Astrocyte (in vitro differentiated cells and primary cell): ENCODE results near the gene BEND5. TPM values are rescaled to one million over a fixed set of nuclear protein-coding genes. Genes with fewer than 3 reads are reported as not detected.

Experiments
- DNase-seq: peaks from one replicate; pipeline ENCODE4 v3.0.0-alpha.2; 2010; ENCODE audit warnings: low read depth
- FAIRE-seq: peaks from 2 replicates; lab custom pipeline; 2011; peaks lifted over from hg19 to GRCh38; lab: Jason Lieb, UNC
- H2AFZ ChIP-seq: 2 replicates; pipeline ENCODE4 v1.6.0; 2012; ENCODE audit warnings: low read depth, low read length, inconsistent platforms
- H3K27ac ChIP-seq: 2 replicates; pipeline ENCODE4 v1.5.1; 2011; ENCODE audit warnings: low read depth, low read length, inconsistent platforms
- H3K27me3 ChIP-seq: 2 replicates; pipeline ENCODE4 v1.6.0; 2011; ENCODE audit warnings: low read length, inconsistent platforms; ENCODE audit not compliant: insufficient read depth
- H3K36me3 ChIP-seq: 2 replicates; pipeline ENCODE4 v1.5.1; 2011; ENCODE audit warnings: low read length, inconsistent platforms; ENCODE audit not compliant: insufficient read depth
- H3K4me1 ChIP-seq: 2 replicates; pipeline ENCODE4 v1.5.1; 2011; ENCODE audit warnings: low read length, inconsistent platforms; ENCODE audit not compliant: insufficient read depth
- H3K4me2 ChIP-seq: 2 replicates; pipeline ENCODE4 v1.6.0; 2012; ENCODE audit warnings: low read length, inconsistent platforms
- H3K4me3 ChIP-seq: 2 replicates; pipeline ENCODE4 v1.5.1; 2011; ENCODE audit warnings: low read depth, mild to moderate bottlenecking, low read length, inconsistent platforms; ENCODE audit not compliant: insufficient read depth
- H3K79me2 ChIP-seq: 2 replicates; pipeline ENCODE4 v1.6.0; 2012; ENCODE audit warnings: mild to moderate bottlenecking, low read length, inconsistent platforms; ENCODE audit not compliant: insufficient read depth
- H3K9ac ChIP-seq: 2 replicates; pipeline ENCODE4 v1.6.0; 2012; ENCODE audit warnings: mild to moderate bottlenecking, low read length, inconsistent platforms
- H3K9me3 ChIP-seq: 2 replicates; pipeline ENCODE4 v1.5.1; 2012; ENCODE audit warnings: low read depth, mild to moderate bottlenecking, low read length, inconsistent platforms; ENCODE audit not compliant: insufficient read depth
- H4K20me1 ChIP-seq: 2 replicates; pipeline ENCODE4 v1.6.0; 2012; ENCODE audit warnings: low read length, inconsistent platforms; ENCODE audit not compliant: insufficient read depth
- H3K27ac Mint-ChIP-seq: one replicate; pipeline ENCODE4 v1.8.0; 2021; ENCODE audit warnings: mild to moderate bottlenecking, mixed read lengths; ENCODE audit not compliant: unreplicated experiment
- H3K27me3 Mint-ChIP-seq: one replicate; pipeline ENCODE4 v1.8.0; 2021; ENCODE audit warnings: low read depth, mixed read lengths; ENCODE audit not compliant: unreplicated experiment
- H3K36me3 Mint-ChIP-seq: one replicate; pipeline ENCODE4 v1.8.0; 2021; ENCODE audit warnings: low read depth, mixed read lengths; ENCODE audit not compliant: unreplicated experiment
- H3K4me1 Mint-ChIP-seq: one replicate; pipeline ENCODE4 v1.8.0; 2021; ENCODE audit warnings: low read depth, mixed read lengths; ENCODE audit not compliant: unreplicated experiment
- H3K4me3 Mint-ChIP-seq: one replicate; pipeline ENCODE4 v1.8.0; 2021; ENCODE audit warnings: mild to moderate bottlenecking, moderate library complexity, mixed read lengths; ENCODE audit not compliant: unreplicated experiment
- H3K9me3 Mint-ChIP-seq: one replicate; pipeline ENCODE4 v1.8.0; 2021; ENCODE audit warnings: mild to moderate bottlenecking, mixed read lengths; ENCODE audit not compliant: unreplicated experiment
- CTCF ChIP-seq: IDR thresholded peaks from 2 replicates; pipeline ENCODE4 v1.5.1; 2011; ENCODE audit warnings: low read depth, mild to moderate bottlenecking, inconsistent platforms, low read length, moderate library complexity; ENCODE audit not compliant: insufficient read depth
- EZH2 ChIP-seq: IDR thresholded peaks from 2 replicates; pipeline ENCODE4 v1.6.1; 2012; ENCODE audit warnings: mild to moderate bottlenecking, low read length, inconsistent platforms; ENCODE audit not compliant: insufficient read depth
- total RNA-seq: library from RNA; stranded (reverse); gene quantifications from 2 replicates; pipeline ENCODE4 v1.2.1, GENCODE V29; 2021

BEND5 gene
- total RNA-seq, 1 donor from 2014 or later, result 1.4 TPM

- Histone ChIP-seq H4K20me1 (no peaks in the 10 kb centered on the region), H3K27ac (no peak overlapping the region), H3K79me2 (no peaks in the 10 kb centered on the region), H2AFZ (no peak overlapping the region), H3K27me3 (no peaks in the 10 kb centered on the region), H3K9ac (no peak overlapping the region), H3K9me3 (no peaks in the 10 kb centered on the region), H3K4me2 (no peak overlapping the region), H3K4me3 (no peak overlapping the region), H3K4me1 (no peaks in the 10 kb centered on the region), H3K36me3 (no peaks in the 10 kb centered on the region)
- Mint-ChIP-seq H3K4me1 (peaks cover 5% of the 10 kb centered on the region), H3K4me3 (no peak overlapping the region), H3K9me3 (no peaks in the 10 kb centered on the region), H3K36me3 (no peaks in the 10 kb centered on the region), H3K27ac (no peak overlapping the region), H3K27me3 (peaks cover 13% of the 10 kb centered on the region)
- DNase-seq (no peak), FAIRE-seq (no peak)
- TF ChIP-seq EZH2 (no peak), CTCF (no peak)
Observed at GRCh38 chr1:48789903-48790302, 13.2 kb upstream of the BEND5 start.

- no peaks in the 10 kb centered on the region for H3K4me1 ChIP-seq
- H2AFZ ChIP-seq, result no peak overlapping the region
- H4K20me1 ChIP-seq, result no peaks in the 10 kb centered on the region
- H3K4me3 Mint-ChIP-seq, result no peak overlapping the region
- H3K27me3 Mint-ChIP-seq, result peaks cover 22% of the 10 kb centered on the region
- H3K9me3 ChIP-seq, result no peaks in the 10 kb centered on the region
- TF ChIP-seq EZH2, result no peak
- no peak for TF ChIP-seq CTCF
- H3K27ac ChIP-seq, result no peak overlapping the region
- DNase-seq (no peak), FAIRE-seq (no peak)
- no peaks in the 10 kb centered on the region for H3K9me3 Mint-ChIP-seq
- no peak overlapping the region for H3K4me2 ChIP-seq
- no peaks in the 10 kb centered on the region for H3K4me1 Mint-ChIP-seq
- no peak overlapping the region for H3K4me3 ChIP-seq
- no peaks in the 10 kb centered on the region for H3K36me3 Mint-ChIP-seq
- no peak overlapping the region for H3K9ac ChIP-seq
- no peaks in the 10 kb centered on the region for H3K36me3 ChIP-seq
- H3K27me3 ChIP-seq, result no peaks in the 10 kb centered on the region
- no peak overlapping the region for H3K27ac Mint-ChIP-seq
- no peaks in the 10 kb centered on the region for H3K79me2 ChIP-seq
Observed at GRCh38 chr1:48785869-48786268, 9.2 kb upstream of the BEND5 start.

GRCh38 chr1:48784301-48784700, 7.6 kb upstream of the BEND5 start:
- Histone ChIP-seq H3K4me2 (no peak overlapping the region), H3K9ac (no peak overlapping the region), H4K20me1 (no peaks in the 10 kb centered on the region), H3K79me2 (no peaks in the 10 kb centered on the region), H3K9me3 (no peaks in the 10 kb centered on the region), H2AFZ (no peak overlapping the region), H3K36me3 (no peaks in the 10 kb centered on the region), H3K4me1 (no peaks in the 10 kb centered on the region), H3K4me3 (no peak overlapping the region), H3K27ac (no peak overlapping the region), H3K27me3 (no peaks in the 10 kb centered on the region)
- Mint-ChIP-seq H3K4me1 (no peaks in the 10 kb centered on the region), H3K27me3 (peaks cover 20% of the 10 kb centered on the region), H3K36me3 (no peaks in the 10 kb centered on the region), H3K9me3 (no peaks in the 10 kb centered on the region), H3K27ac (no peak overlapping the region), H3K4me3 (no peak overlapping the region)
- TF ChIP-seq EZH2, result no peak
- TF ChIP-seq CTCF, result no peak
- DNase-seq, result no peak
- FAIRE-seq, result no peak
